ENCODE data around the gene TMPRSS15. TPM values are rescaled to one million over a fixed set of nuclear protein-coding genes. Genes with fewer than 3 reads are reported as not detected.

TMPRSS15 gene
- total RNA-seq, 1 donor from 2014 or later = 2.6 TPM

- no peak for DNase-seq (ENCODE audit: low spot score)
Measured at GRCh38 chr21:18349468-18349867, 54.1 kb downstream of the TMPRSS15 start.

DNA sequence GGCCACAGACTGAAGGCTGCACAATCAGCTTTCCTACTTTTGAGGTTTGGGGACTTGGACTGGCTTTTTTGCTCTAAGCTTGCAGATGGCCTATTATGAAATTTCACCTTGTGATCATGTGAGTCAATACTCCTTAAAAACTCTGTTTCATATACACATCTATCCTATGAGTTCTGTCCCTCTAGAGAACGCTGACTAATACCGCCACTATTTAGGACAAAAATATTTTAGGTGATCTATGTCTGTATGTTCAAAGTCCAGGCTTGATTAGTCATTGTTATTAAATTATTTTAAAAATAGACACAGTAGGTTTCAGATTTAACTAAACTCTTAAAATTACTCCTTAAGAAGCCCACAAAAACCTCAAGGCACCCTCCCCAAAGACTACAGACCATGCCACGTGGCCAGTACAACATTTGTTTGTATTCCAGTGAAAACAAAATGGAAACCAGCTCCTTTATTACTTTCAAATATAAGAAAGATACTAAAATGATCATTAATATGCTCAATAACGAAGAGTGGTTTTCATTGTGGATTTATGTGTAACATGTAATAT lies 63.1 kb downstream of the TMPRSS15 start:
- DNase-seq (ENCODE audit: low spot score) = no peak

DNA sequence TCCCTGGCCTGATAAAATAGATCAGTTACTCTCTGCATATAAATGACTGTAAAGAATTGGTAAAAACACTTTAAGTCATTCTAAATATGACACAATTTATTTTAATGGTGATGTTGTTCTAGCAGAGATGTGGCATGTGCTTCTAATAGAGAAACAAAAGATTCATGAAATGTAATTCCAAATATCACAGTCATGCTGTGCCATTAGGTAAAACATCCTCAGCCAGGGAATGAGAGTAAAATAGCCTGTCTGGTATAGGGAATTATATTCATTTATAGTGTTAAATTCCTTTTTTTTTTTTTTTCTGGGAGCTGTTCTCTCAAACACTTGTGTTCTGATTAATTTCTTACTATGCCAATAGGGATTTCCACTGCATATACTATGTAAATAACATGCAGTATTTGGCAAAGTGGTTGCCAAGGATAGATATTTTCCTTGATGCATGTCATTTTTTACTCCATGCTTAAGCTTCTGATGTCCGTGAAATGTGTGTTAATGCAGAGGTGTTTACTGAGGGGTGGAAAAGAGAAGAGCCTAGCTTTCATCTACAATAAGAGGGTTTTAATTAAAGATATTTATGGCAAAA lies 67.8 kb downstream of the TMPRSS15 start:
- DNase-seq (ENCODE audit: low spot score) = no peak

DNA sequence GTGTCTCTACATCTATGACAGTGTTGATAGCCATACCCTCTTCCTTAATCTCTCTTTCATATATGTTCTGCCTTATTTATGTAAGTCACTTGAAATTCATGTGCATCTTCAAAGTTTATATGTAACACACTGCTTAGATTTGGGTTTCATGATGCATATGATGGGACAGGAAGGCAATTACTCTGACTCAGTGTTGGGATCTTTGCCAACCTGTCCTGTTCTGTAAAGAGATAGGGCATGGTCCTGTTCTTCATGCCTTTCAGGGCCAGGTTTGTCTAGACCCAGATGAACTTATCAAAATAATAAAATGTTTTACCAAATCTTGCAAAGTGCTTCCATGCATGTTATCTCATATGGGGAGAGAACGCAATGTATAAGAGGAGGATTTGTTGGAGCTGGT lies 69.5 kb downstream of the TMPRSS15 start:
- no peak for DNase-seq (ENCODE audit: low spot score)

GRCh38 chr21:18318156-18318555 lies 85.4 kb downstream of the TMPRSS15 start:
- no peak for DNase-seq (ENCODE audit: low spot score)

GRCh38 chr21:18298228-18298627 lies 105.4 kb downstream of the TMPRSS15 start:
- DNase-seq (ENCODE audit: low spot score) = no peak

DNA sequence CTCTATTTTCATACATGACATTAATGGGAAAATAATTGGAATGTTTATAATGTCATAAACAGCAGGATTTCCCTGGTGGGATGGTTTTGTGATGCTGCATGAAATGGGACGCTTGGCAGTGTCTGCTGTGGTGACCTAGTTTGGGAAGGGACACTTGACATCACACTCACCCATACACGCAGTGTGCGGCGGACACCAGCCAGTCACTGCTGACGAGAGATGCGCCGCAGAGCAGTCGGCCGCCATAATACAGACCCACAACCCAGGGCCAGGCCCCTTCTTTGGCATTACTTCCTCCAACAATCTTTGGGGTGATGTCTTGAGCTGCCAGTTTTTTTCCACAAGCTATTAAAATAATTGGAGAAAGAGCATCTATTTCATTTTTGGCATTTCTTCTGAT lies 109.5 kb downstream of the TMPRSS15 start:
- DNase-seq (ENCODE audit: low spot score) = no peak

DNA sequence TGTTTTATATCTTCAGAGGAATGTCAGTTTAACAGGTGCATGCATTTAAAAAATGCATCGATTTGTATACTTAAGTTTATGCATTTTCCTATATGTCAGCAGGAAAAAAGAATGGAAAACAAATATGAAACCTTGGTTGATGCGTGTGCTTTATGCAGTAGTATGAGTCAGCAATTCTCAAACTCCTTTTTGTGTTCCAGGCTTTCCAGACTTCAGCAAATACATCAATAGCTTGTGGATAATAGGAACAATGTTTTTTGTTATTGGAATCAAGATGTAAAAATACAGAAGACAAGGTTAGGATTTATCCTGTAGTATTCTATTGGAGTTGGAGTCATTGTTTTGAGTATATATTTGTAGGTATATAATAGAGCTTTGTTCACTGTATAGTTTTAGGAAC lies 113.7 kb downstream of the TMPRSS15 start:
- no peak for DNase-seq (ENCODE audit: low spot score)

DNA sequence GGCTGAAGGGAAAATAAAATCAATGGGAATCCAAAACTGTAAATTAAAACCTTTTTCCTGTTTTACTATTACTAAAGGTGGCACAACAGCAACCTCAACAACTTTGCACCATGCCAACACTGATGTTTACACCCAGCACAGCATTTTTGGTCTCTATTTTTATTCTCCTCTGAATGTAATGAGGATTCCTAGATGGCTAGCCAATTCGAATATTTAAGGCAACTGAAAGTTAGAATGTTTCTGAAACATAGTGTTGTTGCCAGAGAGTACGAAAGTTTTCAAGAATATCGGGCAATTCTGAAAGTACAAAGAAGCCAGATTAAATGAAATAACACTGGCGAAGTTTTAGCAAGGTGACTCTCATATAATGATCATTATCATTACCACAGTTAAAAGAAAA lies 118.2 kb downstream of the TMPRSS15 start:
- DNase-seq (ENCODE audit: low spot score) = no peak

DNA sequence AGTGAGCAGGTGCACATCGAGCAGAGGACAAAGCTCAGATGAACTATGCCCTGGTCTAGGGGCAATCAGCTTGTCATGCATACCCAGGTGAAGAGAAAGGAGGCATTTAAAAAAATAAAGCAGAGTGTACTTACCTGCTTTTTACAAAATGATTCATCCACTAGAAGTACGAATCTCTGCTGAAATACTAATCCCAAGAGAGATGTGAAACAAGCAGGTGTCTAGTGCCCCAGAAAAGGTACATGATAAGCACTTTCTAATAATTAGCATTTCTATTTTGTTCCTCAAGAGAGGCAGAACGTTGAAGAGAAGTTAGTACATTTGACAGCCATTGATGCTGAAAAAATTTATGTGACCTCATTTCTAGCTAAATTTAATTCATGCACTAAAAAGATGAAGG lies 127.8 kb downstream of the TMPRSS15 start:
- no peak for DNase-seq (ENCODE audit: low spot score)

- DNase-seq (ENCODE audit: low spot score) = no peak
Measured at GRCh38 chr21:18274370-18274769, 129.2 kb downstream of the TMPRSS15 start.

GRCh38 chr21:18273400-18273799 lies 130.2 kb downstream of the TMPRSS15 start:
- no peak for DNase-seq (ENCODE audit: low spot score)

DNA sequence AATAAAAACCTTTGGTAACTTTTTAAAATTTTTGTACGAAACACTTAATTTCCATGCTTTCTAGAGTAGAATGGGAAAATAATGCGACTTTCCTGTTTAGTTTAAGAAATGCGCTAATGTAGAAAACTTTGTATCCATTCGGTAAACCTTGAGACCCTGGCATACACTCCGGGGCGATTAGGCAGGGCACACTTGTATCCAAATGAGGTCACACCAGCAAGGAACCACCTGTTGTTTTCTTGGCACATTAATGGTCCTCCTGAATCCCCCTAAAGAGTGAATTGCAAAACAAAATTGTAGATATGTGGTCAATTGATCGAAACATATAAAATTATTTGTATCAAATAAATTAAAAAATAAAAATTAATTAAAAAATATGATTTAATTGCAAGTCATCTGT lies 133.7 kb downstream of the TMPRSS15 start:
- DNase-seq (ENCODE audit: low spot score) = no peak

- DNase-seq (ENCODE audit: low spot score) = no peak
Measured at GRCh38 chr21:18268906-18269305, 134.7 kb downstream of the TMPRSS15 start.

DNA sequence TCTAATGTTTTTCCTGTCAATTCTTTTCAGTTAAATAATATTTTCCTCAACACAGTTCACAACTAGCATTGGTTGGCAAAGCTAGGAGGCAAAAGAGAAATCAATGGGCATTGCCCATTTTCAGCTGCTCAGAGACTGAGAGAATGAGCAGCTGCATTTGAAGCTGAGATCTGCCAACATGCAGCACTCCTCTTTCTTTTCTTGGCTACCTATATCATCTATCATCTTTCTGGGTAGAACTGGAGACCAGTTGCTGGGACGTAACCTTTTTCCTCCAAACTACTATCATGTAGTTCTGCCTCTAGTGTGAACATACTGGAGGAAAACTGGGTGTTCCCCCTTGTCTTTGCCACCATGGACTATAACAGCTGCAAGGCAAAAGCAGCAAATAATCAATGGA lies 136.1 kb downstream of the TMPRSS15 start:
- DNase-seq (ENCODE audit: low spot score) = no peak

- DNase-seq (ENCODE audit: low spot score) = no peak
Measured at GRCh38 chr21:18265944-18266343, 137.6 kb downstream of the TMPRSS15 start.

- DNase-seq (ENCODE audit: low spot score) = no peak
Measured at GRCh38 chr21:18253799-18254198, 149.8 kb downstream of the TMPRSS15 start.

DNA sequence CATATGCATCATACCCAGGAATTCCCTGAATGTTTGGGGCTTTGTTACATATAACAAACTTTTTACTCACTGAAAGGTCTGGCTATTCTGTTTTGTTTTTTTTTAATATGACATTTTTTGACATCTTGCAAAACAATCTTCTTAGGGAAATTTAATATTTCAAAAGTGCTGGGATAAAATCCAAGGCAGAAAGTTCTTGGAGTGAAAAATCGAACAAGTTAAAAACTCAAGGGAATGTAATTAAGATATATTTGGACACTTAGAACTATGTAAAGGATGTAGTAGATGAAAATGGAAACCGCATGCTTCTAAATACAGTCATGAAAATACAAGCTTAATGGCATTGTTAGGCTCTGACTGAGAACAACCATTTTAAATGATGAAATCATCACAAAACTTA lies 150.4 kb downstream of the TMPRSS15 start:
- no peak for DNase-seq (ENCODE audit: low spot score)

DNA sequence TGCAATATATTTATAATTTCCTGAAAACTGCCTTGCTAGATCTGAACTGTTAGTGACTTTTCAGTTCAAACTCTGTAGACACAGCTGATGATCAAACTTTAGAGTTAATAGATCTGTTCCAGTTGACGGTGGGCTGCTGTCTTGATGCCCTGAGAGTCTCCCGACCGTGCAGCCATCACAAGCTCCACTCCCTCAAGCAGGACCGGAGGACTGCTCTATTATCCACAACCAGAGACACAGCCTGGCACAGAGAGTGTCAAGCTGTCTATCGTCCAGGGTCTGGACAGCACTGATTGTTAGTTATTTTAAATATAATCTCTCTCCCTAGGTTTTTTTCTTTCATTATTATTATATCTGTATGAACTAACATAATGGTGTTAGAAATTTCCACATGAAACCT lies 150.9 kb downstream of the TMPRSS15 start:
- no peak for DNase-seq (ENCODE audit: low spot score)

DNA sequence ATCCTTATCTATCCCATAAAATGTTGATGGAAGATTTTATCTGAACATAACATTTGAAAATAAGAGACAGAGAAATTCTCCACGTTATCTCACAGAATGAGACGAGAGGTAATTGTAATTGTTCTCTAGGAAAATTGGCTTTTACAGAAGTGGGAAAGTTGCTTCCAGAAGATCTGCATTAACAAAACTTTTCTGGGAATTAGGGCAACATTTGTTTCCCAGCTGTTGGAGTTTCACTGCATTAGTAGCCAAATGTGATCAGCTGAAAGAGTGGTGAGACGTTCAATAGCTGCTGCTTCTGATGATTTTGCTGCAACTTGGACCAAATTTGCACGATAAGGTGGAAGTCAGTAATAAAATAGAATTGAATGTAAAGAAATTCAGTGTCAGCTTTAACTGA lies 151.3 kb downstream of the TMPRSS15 start:
- no peak for DNase-seq (ENCODE audit: low spot score)

- DNase-seq (ENCODE audit: low spot score) = no peak
Measured at GRCh38 chr21:18251065-18251464, 152.5 kb downstream of the TMPRSS15 start.

GRCh38 chr21:18249672-18250071 lies 153.9 kb downstream of the TMPRSS15 start:
- no peak for DNase-seq (ENCODE audit: low spot score)

- no peak for DNase-seq (ENCODE audit: low spot score)
Measured at GRCh38 chr21:18248171-18248570, 155.4 kb downstream of the TMPRSS15 start.

GRCh38 chr21:18245464-18245967 lies 158.1 kb downstream of the TMPRSS15 start:
- DNase-seq (ENCODE audit: low spot score) = no peak
